Vagina (tissue), 2 donors: ENCODE data around the gene CARD18. TPM values are rescaled to one million over a fixed set of nuclear protein-coding genes. Genes with fewer than 3 reads are reported as not detected.

ENCODE experiments used
- DNase-seq, 2 donors: peaks; one replicate each; pipeline ENCODE4 v3.0.0-alpha.2; 2017; ENCODE audit errors: extremely low spot score in 2 of 2
- H3K27ac ChIP-seq: fragments of 200-600 bp; sonication (generic); one replicate; pipeline ENCODE4 v1.5.1; 2019
- H3K27me3 ChIP-seq: fragments of 200-600 bp; sonication (generic); one replicate; pipeline ENCODE4 v1.5.1; 2019
- H3K36me3 ChIP-seq, 2 donors: fragments of 200-600 bp; sonication (generic); one replicate each; pipeline ENCODE4 v1.5.1; 2017 to 2019
- H3K4me1 ChIP-seq: fragments of 200-600 bp; sonication (generic); one replicate; pipeline ENCODE4 v1.5.1; 2019
- H3K4me3 ChIP-seq, 2 donors: fragments of 200-600 bp; sonication (generic); 1 replicate in 1 of 2; 2 replicates in 1 of 2; pipeline ENCODE4 v1.5.1; 2016 to 2019
- H3K9me3 ChIP-seq: fragments of 200-600 bp; sonication (generic); one replicate; pipeline ENCODE4 v1.5.1; 2019
- POLR2A ChIP-seq, 2 donors: fragments of 450-650 bp; IDR thresholded peaks; one replicate each; pipeline ENCODE4 v1.6.1; 2017; ENCODE audit warnings: antibody characterized with exemption in 2 of 2, mild to moderate bottlenecking in 2 of 2, moderate library complexity in 2 of 2
- POLR2AphosphoS5 ChIP-seq, 2 donors: sonication (generic); formaldehyde crosslinking; IDR thresholded peaks; one replicate each; pipeline ENCODE4 v1.9.0; 2017; ENCODE audit warnings: antibody characterized with exemption in 2 of 2, mild to moderate bottlenecking in 2 of 2, low read depth in 1 of 2; ENCODE audit not compliant: insufficient read depth in 1 of 2
- intact Hi-C: fragments of 100-400 bp; cut with DNase I; formaldehyde crosslinking; loops from one replicate; pipeline ENCODE4 v1.15.1; 2023
- total RNA-seq: library from RNA; depleted of rRNA; stranded (reverse); fragments of >200 nt; gene quantifications from one replicate; pipeline ENCODE4 v1.2.3, GENCODE V29; 2016
- TF ChIP-seq, protein P1 (sequence below), 3 experiments: fragments of 450-650 bp in 2 of 3; fragments of 200-600 bp in 1 of 3; sonication (generic) in 1 of 3; IDR thresholded peaks; one replicate each; pipeline ENCODE4 v1.5.1; 2017 to 2019; ENCODE audit warnings: antibody characterized with exemption in 3 of 3, mild to moderate bottlenecking in 2 of 3, moderate library complexity in 2 of 3

The CARD18 gene
- total RNA-seq: not detected

- Histone ChIP-seq H3K4me1 (no peaks in the 10 kb centered on the region), H3K9me3 (peaks cover 5% of the 10 kb centered on the region), H3K4me3 (no peak within 1 kb of the TSS), H3K36me3 (no peaks in the 10 kb centered on the region), H3K27ac (no peak within 1 kb of the TSS), H3K27me3 (no peaks in the 10 kb centered on the region)
- TF ChIP-seq POLR2A (IDR thresholded peaks at IDR 0.05) (no peak), POLR2AphosphoS5 (IDR thresholded peaks at IDR 0.05; ENCODE audit: insufficient read depth in 1 of 2, low read depth in 1 of 2) (no peak)
- TF ChIP-seq, protein P1, sequence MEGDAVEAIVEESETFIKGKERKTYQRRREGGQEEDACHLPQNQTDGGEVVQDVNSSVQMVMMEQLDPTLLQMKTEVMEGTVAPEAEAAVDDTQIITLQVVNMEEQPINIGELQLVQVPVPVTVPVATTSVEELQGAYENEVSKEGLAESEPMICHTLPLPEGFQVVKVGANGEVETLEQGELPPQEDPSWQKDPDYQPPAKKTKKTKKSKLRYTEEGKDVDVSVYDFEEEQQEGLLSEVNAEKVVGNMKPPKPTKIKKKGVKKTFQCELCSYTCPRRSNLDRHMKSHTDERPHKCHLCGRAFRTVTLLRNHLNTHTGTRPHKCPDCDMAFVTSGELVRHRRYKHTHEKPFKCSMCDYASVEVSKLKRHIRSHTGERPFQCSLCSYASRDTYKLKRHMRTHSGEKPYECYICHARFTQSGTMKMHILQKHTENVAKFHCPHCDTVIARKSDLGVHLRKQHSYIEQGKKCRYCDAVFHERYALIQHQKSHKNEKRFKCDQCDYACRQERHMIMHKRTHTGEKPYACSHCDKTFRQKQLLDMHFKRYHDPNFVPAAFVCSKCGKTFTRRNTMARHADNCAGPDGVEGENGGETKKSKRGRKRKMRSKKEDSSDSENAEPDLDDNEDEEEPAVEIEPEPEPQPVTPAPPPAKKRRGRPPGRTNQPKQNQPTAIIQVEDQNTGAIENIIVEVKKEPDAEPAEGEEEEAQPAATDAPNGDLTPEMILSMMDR (IDR thresholded peaks at IDR 0.05): no peak
- DNase-seq: no peak
- intact Hi-C loops: no loop called here
These were observed at the start of gene CARD18 for GRCh38 chr11:105139669-105140068. TSS of gene CARD18 (minus strand) at chr11:105139769. CDS start at chr11:105139726, 43 bp downstream.

GRCh38 chr11:105183987-105184386 is 44.4 kb upstream of the CARD18 start:
- H3K4me3 ChIP-seq: no peak overlapping the region
- TF ChIP-seq, protein P1 (IDR thresholded peaks at IDR 0.05): no peak
- no peak for TF ChIP-seq POLR2A (IDR thresholded peaks at IDR 0.05)
- no peak for TF ChIP-seq POLR2AphosphoS5 (IDR thresholded peaks at IDR 0.05; ENCODE audit: insufficient read depth in 1 of 2, low read depth in 1 of 2)
- H3K27ac ChIP-seq: no peak overlapping the region
- intact Hi-C loops: no loop called here
- no peaks in the 10 kb centered on the region for H3K27me3 ChIP-seq
- H3K4me1 ChIP-seq: no peaks in the 10 kb centered on the region
- H3K9me3 ChIP-seq: no peaks in the 10 kb centered on the region
- no peaks in the 10 kb centered on the region for H3K36me3 ChIP-seq
- no peak for DNase-seq

DNA sequence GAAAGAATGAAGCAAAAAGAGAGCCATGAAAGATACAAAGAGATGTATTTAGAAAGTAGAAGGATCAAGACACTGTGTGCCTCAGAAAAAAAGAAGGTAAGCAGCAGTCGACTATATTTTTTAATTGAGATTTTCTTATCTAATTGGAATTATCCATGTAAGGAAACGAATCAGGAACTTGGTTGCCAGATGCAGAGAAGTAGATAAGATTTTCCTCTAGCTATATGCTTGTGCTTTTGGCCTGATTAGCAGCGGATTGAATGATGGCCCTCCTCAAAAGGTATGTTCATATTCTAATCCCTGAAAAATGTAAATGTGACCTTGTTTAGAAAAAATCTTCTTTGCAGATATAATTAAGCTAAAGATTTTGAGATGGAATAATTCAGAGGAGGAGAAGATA is 43.9 kb upstream of the CARD18 start:
- Histone ChIP-seq H3K27me3 (no peaks in the 10 kb centered on the region), H3K4me3 (no peak overlapping the region), H3K9me3 (no peaks in the 10 kb centered on the region), H3K4me1 (no peaks in the 10 kb centered on the region), H3K36me3 (no peaks in the 10 kb centered on the region), H3K27ac (no peak overlapping the region)
- DNase-seq: no peak
- TF ChIP-seq POLR2AphosphoS5 (IDR thresholded peaks at IDR 0.05; ENCODE audit: insufficient read depth in 1 of 2, low read depth in 1 of 2) (no peak), POLR2A (IDR thresholded peaks at IDR 0.05) (no peak)
- TF ChIP-seq, protein P1 (IDR thresholded peaks at IDR 0.05): no peak
- intact Hi-C loops: no loop called here

- TF ChIP-seq, protein P1 (IDR thresholded peaks at IDR 0.05): no peak
- peak in 1 of 2 donors; percentile 15 for TF ChIP-seq POLR2AphosphoS5 (IDR thresholded peaks at IDR 0.05; ENCODE audit: insufficient read depth in 1 of 2, low read depth in 1 of 2)
- no peak overlapping the region for H3K27ac ChIP-seq
These were observed 42.0 kb upstream of the CARD18 start for GRCh38 chr11:105181521-105181920.

DNA sequence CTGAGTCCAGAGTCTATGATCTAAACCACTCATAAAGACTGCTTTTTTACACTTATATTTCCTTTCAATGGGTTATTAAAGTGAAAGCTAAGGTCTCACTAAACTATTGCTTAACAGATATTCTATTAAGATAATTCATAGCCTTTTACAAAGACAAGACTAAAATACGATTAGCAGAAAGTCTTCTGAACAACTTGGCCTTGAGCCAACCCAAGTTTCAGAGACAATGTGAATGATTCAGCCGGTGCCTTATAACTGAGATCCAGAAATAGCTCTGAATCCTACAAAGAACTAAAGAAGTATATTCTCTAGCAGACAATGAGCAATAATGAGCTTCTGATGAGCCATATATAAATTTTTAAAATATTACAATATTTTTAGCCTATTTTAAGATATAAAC is 41.5 kb upstream of the CARD18 start:
- no peak for TF ChIP-seq POLR2A (IDR thresholded peaks at IDR 0.05)
- no peak for TF ChIP-seq POLR2AphosphoS5 (IDR thresholded peaks at IDR 0.05; ENCODE audit: insufficient read depth in 1 of 2, low read depth in 1 of 2)
- TF ChIP-seq, protein P1 (IDR thresholded peaks at IDR 0.05): no peak
- intact Hi-C loops: no loop called here
- H3K9me3 ChIP-seq: no peaks in the 10 kb centered on the region
- no peaks in the 10 kb centered on the region for H3K4me1 ChIP-seq
- H3K27ac ChIP-seq: no peak overlapping the region
- no peaks in the 10 kb centered on the region for H3K36me3 ChIP-seq
- no peak for DNase-seq
- H3K27me3 ChIP-seq: no peaks in the 10 kb centered on the region
- H3K4me3 ChIP-seq: no peak overlapping the region

More at GRCh38 chr11:105181521-105181920, 42.0 kb upstream of the CARD18 start:
- no peaks in the 10 kb centered on the region for H3K4me1 ChIP-seq
- H3K36me3 ChIP-seq: no peaks in the 10 kb centered on the region
- H3K9me3 ChIP-seq: no peaks in the 10 kb centered on the region
- H3K27me3 ChIP-seq: no peaks in the 10 kb centered on the region
- no peak overlapping the region for H3K4me3 ChIP-seq
- intact Hi-C loops: no loop called here
- DNase-seq: no peak
